Vagina (tissue), 2 donors: Measurements from ENCODE around the gene MADD.

Source experiments
- CTCF ChIP-seq, 3 experiments: fragments of 450-650 bp in 2 of 3; fragments of 200-600 bp in 1 of 3; sonication (generic) in 1 of 3; IDR thresholded peaks; one replicate each; pipeline ENCODE4 v1.5.1; 2017 to 2019; ENCODE audit warnings: antibody characterized with exemption in 3 of 3, mild to moderate bottlenecking in 2 of 3, moderate library complexity in 2 of 3
- POLR2A ChIP-seq, 2 donors: fragments of 450-650 bp; IDR thresholded peaks; one replicate each; pipeline ENCODE4 v1.6.1; 2017; ENCODE audit warnings: antibody characterized with exemption in 2 of 2, mild to moderate bottlenecking in 2 of 2, moderate library complexity in 2 of 2
- POLR2AphosphoS5 ChIP-seq, 2 donors: sonication (generic); formaldehyde crosslinking; IDR thresholded peaks; one replicate each; pipeline ENCODE4 v1.9.0; 2017; ENCODE audit warnings: antibody characterized with exemption in 2 of 2, mild to moderate bottlenecking in 2 of 2, low read depth in 1 of 2; ENCODE audit not compliant: insufficient read depth in 1 of 2

- TF ChIP-seq CTCF (IDR thresholded peaks at IDR 0.05) (no peak), POLR2A (IDR thresholded peaks at IDR 0.05) (no peak), POLR2AphosphoS5 (IDR thresholded peaks at IDR 0.05; ENCODE audit: insufficient read depth in 1 of 2, low read depth in 1 of 2) (no peak)
These were observed 38.3 kb downstream of the MADD start for GRCh38 chr11:47308050-47308823.
